K562 (cell line): ENCODE results near the gene GRIN2D. TPM values are rescaled to one million over a fixed set of nuclear protein-coding genes. Genes with fewer than 3 reads are reported as not detected.

Source experiments
- E2F8 ChIP-seq: fragments of 450-650 bp; IDR thresholded peaks from 2 replicates; pipeline ENCODE4 v1.7.1; 2018; ENCODE audit warnings: mild to moderate bottlenecking, low read depth; ENCODE audit not compliant: partially characterized antibody
- EP400 ChIP-seq: fragments of 450-650 bp; IDR thresholded peaks from 2 replicates; pipeline ENCODE4 v1.6.1; 2017; ENCODE audit warnings: antibody characterized with exemption, mild to moderate bottlenecking, moderate library complexity
- HDGF ChIP-seq: fragments of 450-650 bp; IDR thresholded peaks from 2 replicates; pipeline ENCODE4 v1.6.1; 2016
- KAT7 ChIP-seq: sonication (generic); formaldehyde crosslinking; IDR thresholded peaks from 2 replicates; pipeline ENCODE4 v1.8.0; 2022; ENCODE audit warnings: missing genetic modification reagents, mild to moderate bottlenecking, borderline replicate concordance
- KDM1A ChIP-seq, 2 experiments: fragments of 450-650 bp; IDR thresholded peaks; 2 replicates each; pipeline ENCODE4 v1.6.1; 2016; ENCODE audit warnings: mild to moderate bottlenecking in 2 of 2
- PTBP1 ChIP-seq: fragments of 200-400 bp; formaldehyde crosslinking; IDR thresholded peaks from 2 replicates; pipeline ENCODE4 v1.6.1; 2017; ENCODE audit warnings: low read depth, low read length
- RB1 ChIP-seq: fragments of 450-650 bp; IDR thresholded peaks from 2 replicates; pipeline ENCODE4 v1.6.1; 2017; ENCODE audit warnings: low read depth, mild to moderate bottlenecking
- REST ChIP-seq, 2 experiments: fragments of 450-650 bp; formaldehyde crosslinking in 1 of 2; IDR thresholded peaks; 2 replicates each; pipeline versions ENCODE4 v1.4.0 to v1.6.1; 2014 to 2020; ENCODE audit warnings: mild to moderate bottlenecking in 2 of 2, borderline replicate concordance in 1 of 2, low read depth in 1 of 2
- SMARCE1 ChIP-seq: fragments of 450-650 bp; IDR thresholded peaks from 2 replicates; pipeline ENCODE4 v1.7.1; 2016; ENCODE audit warnings: mild to moderate bottlenecking
- TBP ChIP-seq: optimal IDR thresholded peaks from 2 replicates; pipeline ENCODE3; 2011; ENCODE audit warnings: low read depth, low read length, improper control_type of control experiment
- THRAP3 ChIP-seq: fragments of 450-650 bp; IDR thresholded peaks from 2 replicates; pipeline ENCODE4 v1.6.1; 2016; ENCODE audit warnings: mild to moderate bottlenecking, inconsistent platforms, borderline replicate concordance
- ZNF146 ChIP-seq: IDR thresholded peaks from one replicate; pipeline ENCODE4 v1.6.1; 2018; ENCODE audit warnings: missing compliant biosample characterization; ENCODE audit not compliant: unreplicated experiment
- polyA plus RNA-seq, 8 experiments: library from polyadenylated mRNA; depleted of rRNA in 4 of 8; stranded (reverse) in 5 of 8; unstranded in 3 of 8; fragments of >200 nt; fragmentation: Nextera tagmentation in 2 of 8; fragmentation: Illumina TruSeq in 1 of 8; extraction: Ambion mirVana in 2 of 8; extraction: Trizol in 1 of 8; gene quantifications; 2 replicates each; pipeline versions ENCODE4 v1.2.1 to v1.2.3, GENCODE V29; 2011 to 2014; ENCODE audit warnings: inconsistent platforms in 1 of 8, missing spikeins in 1 of 8
- total RNA-seq, 7 experiments: library from RNA; depleted of rRNA in 6 of 7; stranded (reverse); fragments of >200 nt in 6 of 7; fragmentation: Illumina TruSeq in 2 of 7; extraction: Trizol in 2 of 7; gene quantifications; 2 replicates each; pipeline versions ENCODE4 v1.2.1 to v1.2.3, GENCODE V29; 2011 to 2021; ENCODE audit warnings: low replicate concordance in 1 of 7
- TF ChIP-seq, protein P1 (sequence below): sonication (generic); formaldehyde crosslinking; IDR thresholded peaks from 2 replicates; pipeline ENCODE4 v1.8.0; 2022; ENCODE audit warnings: missing genetic modification reagents, mild to moderate bottlenecking, borderline replicate concordance

GRIN2D gene
- total and polyA plus RNA-seq, 9 of the 15 experiments (the other 6 are each of a cell fraction or from before 2014, with no cell fraction given) = 0.32 to 31.5 (median 1.8) TPM

GRCh38 chr19:48351341-48351752 is 42.1 kb upstream of the GRIN2D start (continued):
- TF ChIP-seq THRAP3 (peak; percentile 72; the same call in 1 of the 2 replicates), TBP (peak; percentile 24), PTBP1 (peak; percentile 97), ZNF146 (CRISPR knock-in tag) (no peak), KDM1A (IDR thresholded peaks at IDR 0.05) (peak; percentile 95 to 97), HDGF (peak; percentile 99), RB1 (0 out of 2 replicates have a peak, but pooled peaks have one; percentile 18), REST (IDR thresholded peaks at IDR 0.05; ENCODE audit: borderline replicate concordance) (peak; percentile 51; the same call in 1 of the 2 replicates), REST (CRISPR knock-in tag; IDR thresholded peaks at IDR 0.05; ENCODE audit: low read depth) (no peak), KAT7 (no peak), EP400 (peak; percentile 27; the same call in 1 of the 2 replicates), E2F8 (peak; percentile 37), SMARCE1 (peak; percentile 38; the same call in 1 of the 2 replicates)
- TF ChIP-seq, protein P1, sequence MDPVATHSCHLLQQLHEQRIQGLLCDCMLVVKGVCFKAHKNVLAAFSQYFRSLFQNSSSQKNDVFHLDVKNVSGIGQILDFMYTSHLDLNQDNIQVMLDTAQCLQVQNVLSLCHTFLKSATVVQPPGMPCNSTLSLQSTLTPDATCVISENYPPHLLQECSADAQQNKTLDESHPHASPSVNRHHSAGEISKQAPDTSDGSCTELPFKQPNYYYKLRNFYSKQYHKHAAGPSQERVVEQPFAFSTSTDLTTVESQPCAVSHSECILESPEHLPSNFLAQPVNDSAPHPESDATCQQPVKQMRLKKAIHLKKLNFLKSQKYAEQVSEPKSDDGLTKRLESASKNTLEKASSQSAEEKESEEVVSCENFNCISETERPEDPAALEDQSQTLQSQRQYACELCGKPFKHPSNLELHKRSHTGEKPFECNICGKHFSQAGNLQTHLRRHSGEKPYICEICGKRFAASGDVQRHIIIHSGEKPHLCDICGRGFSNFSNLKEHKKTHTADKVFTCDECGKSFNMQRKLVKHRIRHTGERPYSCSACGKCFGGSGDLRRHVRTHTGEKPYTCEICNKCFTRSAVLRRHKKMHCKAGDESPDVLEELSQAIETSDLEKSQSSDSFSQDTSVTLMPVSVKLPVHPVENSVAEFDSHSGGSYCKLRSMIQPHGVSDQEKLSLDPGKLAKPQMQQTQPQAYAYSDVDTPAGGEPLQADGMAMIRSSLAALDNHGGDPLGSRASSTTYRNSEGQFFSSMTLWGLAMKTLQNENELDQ (CRISPR knock-in tag) = no peak
